DOHH2 (cell line): ENCODE measurements around the gene DHH.

Experiments used
- H3F3A ChIP-seq: fragments of 200-600 bp; sonication (generic), shearing (Covaris generic); 2 replicates; pipeline ENCODE4 v1.6.0; 2016; ENCODE audit warnings: antibody characterized with exemption, mild to moderate bottlenecking; ENCODE audit not compliant: control insufficient read depth, insufficient read depth
- H3K27ac ChIP-seq: fragments of 200-600 bp; sonication (generic); 2 replicates; pipeline ENCODE4 v1.5.1; 2014; ENCODE audit warnings: low read depth, mild to moderate bottlenecking, low read length, moderate library complexity
- H3K27me3 ChIP-seq: fragments of 200-600 bp; sonication (generic); 2 replicates; pipeline ENCODE4 v1.6.1; 2014; ENCODE audit warnings: mild to moderate bottlenecking, low read length, mixed read lengths; ENCODE audit not compliant: control insufficient read depth
- H3K36me3 ChIP-seq: fragments of 200-600 bp; sonication (generic); 2 replicates; pipeline ENCODE4 v1.6.1; 2014; ENCODE audit warnings: mild to moderate bottlenecking, low read length, moderate library complexity, mixed read lengths; ENCODE audit not compliant: control insufficient read depth
- H3K4me1 ChIP-seq: fragments of 200-600 bp; sonication (generic); 2 replicates; pipeline ENCODE4 v1.6.1; 2014; ENCODE audit warnings: mild to moderate bottlenecking, low read length, mixed read lengths; ENCODE audit not compliant: control insufficient read depth
- H3K4me2 ChIP-seq: fragments of 200-600 bp; sonication (generic); 2 replicates; pipeline ENCODE4 v1.6.0; 2014; ENCODE audit warnings: mild to moderate bottlenecking, low read length, moderate library complexity
- H3K4me3 ChIP-seq: fragments of 200-600 bp; sonication (generic); 2 replicates; pipeline ENCODE4 v1.5.1; 2014; ENCODE audit warnings: mild to moderate bottlenecking, low read length, mixed read lengths
- H3K79me2 ChIP-seq: fragments of 200-600 bp; sonication (generic); 2 replicates; pipeline ENCODE4 v1.6.1; 2014; ENCODE audit warnings: mild to moderate bottlenecking, low read length, mixed read lengths; ENCODE audit not compliant: control insufficient read depth
- H3K9me2 ChIP-seq: fragments of 200-600 bp; sonication (generic); replicated peaks from 2 replicates; pipeline ENCODE4 v1.6.1; 2014; ENCODE audit warnings: mild to moderate bottlenecking, low read length, mixed read lengths; ENCODE audit not compliant: control insufficient read depth
- H3K9me3 ChIP-seq: fragments of 200-600 bp; sonication (generic); 2 replicates; pipeline ENCODE4 v1.6.1; 2014; ENCODE audit warnings: antibody characterized with exemption, low read length, mixed read lengths; ENCODE audit not compliant: control insufficient read depth, insufficient read depth
- H4K20me1 ChIP-seq: fragments of 200-600 bp; sonication (generic); 2 replicates; pipeline ENCODE4 v1.6.0; 2014; ENCODE audit warnings: low read depth, mild to moderate bottlenecking, antibody characterized with exemption, low read length, moderate library complexity; ENCODE audit not compliant: control insufficient read depth, insufficient read depth
- CTCF ChIP-seq: fragments of 200-600 bp; sonication (generic); IDR thresholded peaks from one replicate; pipeline ENCODE4 v1.5.1; 2014; ENCODE audit warnings: antibody characterized with exemption, mild to moderate bottlenecking, low read depth, low read length; ENCODE audit not compliant: poor library complexity, severe bottlenecking
- EZH2phosphoT487 ChIP-seq: fragments of 200-600 bp; sonication (generic); IDR thresholded peaks from 2 replicates; pipeline ENCODE4 v1.6.1; 2017; ENCODE audit warnings: borderline replicate concordance, mild to moderate bottlenecking, antibody characterized with exemption, low read length, moderate library complexity, mixed read lengths

DHH gene

GRCh38 chr12:49037111-49037946 is 57.3 kb downstream of the DHH start:
- no peak overlapping the region for H3K27ac ChIP-seq
- H3K9me3 ChIP-seq, result no peaks in the 10 kb centered on the region
- no peak for TF ChIP-seq CTCF
- TF ChIP-seq EZH2phosphoT487, result no peak
- H3K79me2 ChIP-seq, result no peaks in the 10 kb centered on the region
- no peak overlapping the region for H3K4me2 ChIP-seq
- H3K27me3 ChIP-seq, result no peaks in the 10 kb centered on the region
- H3K9me2 ChIP-seq, result no peaks in the 10 kb centered on the region
- no peak overlapping the region for H3K4me3 ChIP-seq
- peaks cover 97% of the 10 kb centered on the region for H3K36me3 ChIP-seq
- H3K4me1 ChIP-seq, result no peaks in the 10 kb centered on the region
- no peaks in the 10 kb centered on the region for H3F3A ChIP-seq
- peaks cover 4% of the 10 kb centered on the region; the same call in 1 of the 2 replicates for H4K20me1 ChIP-seq
